A204.1 (cell line): ENCODE results near the gene COL5A1.

Experiments
- FAIRE-seq: peaks from 2 replicates; lab custom pipeline; 2012; peaks lifted over from hg19 to GRCh38; lab: Jason Lieb, UNC

The COL5A1 gene

DNA sequence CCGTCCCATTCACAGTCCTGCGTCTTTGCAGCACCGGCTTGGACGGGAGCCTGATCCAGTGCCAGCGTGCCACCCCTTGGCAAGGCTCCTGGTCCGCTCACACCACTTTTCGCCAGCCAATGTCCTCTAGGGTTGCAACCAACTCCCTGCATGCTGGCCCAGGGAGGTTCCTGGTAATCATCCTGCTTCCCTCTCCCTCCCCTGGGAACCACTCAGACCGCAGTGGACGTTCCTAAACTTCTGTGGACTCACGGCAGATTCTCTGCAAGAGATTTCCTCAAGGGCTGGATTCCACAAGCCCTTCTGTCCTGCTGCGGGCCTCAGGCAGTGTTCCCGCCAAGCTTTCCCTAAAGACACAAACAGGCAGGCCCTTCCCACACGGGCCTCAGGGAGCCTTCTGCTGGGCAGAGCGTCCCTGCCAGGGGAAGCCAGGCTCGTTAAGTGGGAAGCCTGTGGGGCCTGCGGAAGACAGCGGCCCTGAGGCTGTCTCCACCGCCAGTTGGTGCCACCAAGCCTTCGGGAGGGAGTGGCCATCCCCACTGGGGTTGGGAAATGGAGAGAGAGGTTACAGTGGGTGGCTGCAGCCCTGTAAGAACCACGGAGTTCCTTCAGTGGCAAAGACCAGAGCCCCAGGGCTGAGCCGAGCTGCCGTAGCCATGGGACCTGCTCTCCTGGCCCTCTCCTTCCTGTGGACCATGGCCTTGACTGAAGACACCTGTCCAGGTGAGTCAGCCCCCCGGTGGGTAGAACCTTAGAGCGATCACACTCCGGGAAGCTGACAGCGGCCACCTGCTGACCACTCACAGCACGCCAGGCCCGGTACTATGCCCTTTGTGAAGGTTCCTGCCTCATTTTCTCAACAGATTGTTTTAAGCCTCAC is 222.6 kb downstream of the COL5A1 start:
- FAIRE-seq, result no peak

DNA sequence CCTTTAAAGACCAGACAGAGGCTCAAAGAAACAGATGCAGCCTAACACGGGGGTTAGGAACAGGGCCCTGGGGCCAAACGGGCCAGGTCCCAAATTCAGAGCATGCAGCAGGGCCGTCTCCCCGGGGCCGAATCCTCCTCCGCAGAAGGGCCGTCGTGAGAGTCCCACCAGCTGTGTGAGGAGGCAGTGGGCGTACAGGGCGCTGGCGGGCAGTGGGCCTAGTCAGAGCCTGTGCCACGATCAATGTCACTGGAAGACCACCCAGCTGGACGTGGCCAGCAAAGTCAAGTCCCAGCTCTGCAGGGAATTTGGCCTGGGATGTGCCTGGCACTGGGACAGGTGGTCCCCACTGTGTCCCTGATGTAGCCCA is 223.2 kb downstream of the COL5A1 start:
- FAIRE-seq, result no peak

DNA sequence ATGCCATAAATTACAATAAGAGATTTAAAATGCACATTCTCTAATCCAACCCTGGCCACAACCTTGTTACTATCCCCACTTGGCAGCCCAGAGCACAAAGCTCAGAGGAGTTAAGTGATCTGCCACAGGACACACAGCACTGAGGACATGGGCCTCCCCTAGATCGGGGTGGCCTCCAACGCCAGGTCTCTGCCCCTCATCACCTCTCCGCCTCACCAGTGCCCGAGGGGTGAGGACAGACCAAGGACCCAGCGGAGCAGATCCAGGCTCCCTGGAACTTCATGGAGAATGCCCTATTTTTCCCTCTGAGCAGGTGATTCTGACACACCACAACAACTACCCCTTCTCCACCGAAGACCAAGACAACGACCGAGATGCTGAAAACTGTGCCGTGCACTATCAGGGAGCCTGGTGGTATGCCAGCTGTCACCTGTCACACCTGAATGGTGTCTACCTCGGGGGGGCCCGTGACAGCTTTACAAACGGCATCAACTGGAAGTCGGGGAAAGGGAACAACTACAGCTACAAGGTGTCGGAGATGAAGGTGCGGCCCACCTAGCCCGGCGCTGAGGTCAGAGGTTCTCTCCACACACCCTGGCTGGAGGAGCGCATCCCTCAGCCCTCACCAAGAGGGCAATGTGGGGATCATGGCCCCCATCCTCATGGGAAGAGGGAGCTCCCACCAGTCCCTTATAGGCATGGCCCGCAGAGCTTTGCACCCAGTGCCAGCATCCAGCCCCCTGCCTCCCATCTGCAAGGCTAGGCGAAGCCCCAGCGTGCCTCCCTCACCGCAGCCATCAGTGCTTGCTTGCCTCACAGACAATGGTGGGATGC is 226.5 kb downstream of the COL5A1 start:
- FAIRE-seq, result no peak

DNA sequence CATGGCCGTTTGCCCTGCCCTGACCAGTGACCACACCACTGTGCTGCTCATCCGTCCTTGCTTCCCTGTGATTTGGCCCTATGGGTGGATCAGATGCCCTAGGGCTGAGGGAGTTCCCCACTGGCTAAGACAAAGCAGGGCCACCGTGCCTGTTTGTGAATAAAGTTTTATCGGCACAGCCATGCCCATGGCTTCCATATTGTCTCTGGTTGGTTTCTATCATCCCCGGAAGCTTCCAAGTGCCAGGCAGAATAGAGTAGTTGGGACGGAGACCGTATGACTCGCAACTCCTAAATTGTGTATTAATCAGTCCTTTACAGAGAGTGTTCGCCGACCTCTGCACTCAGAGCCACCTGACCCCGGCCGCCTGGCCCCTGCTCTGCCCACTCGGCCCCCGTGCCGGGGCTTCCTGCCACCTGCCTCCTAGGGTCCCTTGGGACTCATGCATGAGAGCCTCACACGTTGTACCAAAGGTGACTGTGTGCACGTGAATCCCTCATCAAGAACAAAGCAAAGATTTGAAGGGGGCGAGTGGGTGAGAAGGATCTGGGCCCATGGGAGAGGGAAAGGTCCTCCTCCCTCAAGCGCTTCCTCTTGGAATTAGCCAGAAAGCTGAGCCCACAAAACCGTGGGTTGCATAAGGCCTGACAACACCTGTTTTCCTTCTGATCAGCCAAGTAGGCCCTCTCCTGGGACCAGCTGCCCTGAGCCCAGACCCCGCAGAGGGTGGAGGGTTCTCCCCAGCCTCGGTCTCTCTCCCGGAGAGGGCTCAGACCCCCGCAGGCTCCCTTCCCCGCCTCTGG is 227.3 kb downstream of the COL5A1 start:
- FAIRE-seq, result no peak

DNA sequence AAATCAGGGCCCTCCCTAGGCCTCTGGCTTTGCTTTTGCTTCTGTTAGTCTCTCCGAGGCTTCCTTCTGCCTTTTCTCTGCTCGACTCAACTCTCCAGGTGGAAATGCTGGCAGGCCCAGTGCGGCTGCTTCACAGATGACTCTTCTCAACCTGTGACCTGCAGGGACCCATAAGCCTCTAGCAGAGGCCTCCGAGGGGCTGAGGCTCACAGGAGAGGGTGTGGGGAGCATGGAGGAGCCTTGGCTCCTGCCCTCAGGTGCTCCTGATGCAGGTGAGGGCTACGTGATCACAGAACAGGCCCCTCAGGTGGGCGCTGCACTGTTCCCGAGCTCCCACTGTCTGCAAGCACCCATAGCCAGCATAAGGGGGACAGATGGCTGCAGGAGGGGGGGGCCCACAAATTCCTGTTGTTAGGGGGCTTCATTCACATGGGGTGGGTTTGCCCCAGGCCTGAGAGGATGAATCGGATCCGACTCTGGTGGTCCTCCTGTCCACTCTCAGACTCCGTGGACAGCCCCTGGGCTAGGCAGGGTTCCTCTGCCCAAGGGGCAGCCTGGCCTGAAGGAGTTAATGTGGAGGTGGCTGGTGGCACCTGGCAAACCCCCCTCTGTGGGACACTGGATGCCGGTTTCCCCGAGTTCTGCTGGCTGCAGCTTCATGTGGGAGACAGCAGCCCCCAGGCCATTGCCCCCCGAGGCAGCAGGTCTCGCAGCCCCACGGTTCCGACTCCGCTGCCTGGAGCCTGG is 228.1 kb downstream of the COL5A1 start:
- FAIRE-seq, result no peak

DNA sequence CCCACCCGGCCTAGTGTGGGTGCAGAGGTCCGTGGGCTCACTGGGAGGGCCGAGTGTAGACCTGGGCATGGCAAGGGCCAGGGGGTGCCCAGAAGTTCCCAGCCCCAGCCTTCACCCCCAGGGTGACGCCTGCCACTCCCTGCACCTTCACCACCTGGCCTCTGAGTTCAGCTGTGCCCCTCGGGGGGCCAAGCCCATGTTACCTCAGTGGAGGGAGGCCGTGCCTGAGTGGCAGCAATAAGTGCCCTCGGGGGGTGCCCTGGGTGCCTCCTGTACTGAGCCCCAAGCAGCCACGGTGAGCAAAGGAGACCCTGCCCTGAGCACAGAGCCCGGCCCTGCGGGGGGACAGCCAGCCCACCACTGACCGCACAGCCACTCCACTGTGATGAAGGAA is 228.7 kb downstream of the COL5A1 start:
- no peak for FAIRE-seq

DNA sequence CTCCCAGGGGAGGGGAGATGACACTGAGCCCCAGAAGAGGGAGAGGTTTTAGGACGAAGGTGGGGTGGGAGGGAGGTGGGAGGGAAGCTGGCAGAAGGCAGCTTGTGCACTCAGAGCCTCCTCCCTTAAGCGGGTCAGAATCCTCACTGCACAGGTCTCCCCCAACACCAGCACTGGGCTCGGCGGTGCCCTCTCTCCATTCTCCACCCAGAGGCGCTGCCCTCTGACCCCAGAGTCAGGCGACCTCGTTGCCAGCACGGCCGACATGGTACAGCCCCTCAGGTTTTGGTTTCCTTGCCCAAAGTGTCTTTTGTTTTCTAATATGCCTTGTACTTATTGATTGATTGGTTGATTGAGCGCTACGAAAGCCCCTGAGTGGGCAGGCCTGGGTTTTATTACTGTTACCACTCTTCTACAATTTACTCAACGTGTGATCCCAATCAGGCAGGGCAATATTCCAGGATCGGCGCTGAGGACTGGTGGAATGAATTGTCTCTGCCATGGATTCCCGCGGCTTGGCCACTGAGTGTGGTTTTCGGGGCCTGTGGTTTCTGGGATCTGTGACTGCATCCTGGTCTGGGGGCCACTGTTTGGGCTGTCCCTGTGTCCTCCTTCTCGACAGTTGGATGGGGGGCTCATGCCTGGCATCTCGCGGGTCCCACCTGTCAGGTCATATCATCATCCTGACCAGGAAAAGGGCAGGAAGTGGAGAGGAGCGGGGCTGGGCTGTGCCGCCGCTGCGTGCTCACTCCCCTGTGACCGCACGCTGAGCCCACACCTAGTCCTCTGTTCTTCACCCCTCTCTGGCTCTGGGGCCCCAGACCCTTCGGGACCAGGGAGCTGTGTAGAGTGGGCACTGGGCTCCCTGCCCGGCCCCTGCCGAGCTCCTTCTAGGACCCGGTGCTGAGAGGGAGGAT is 229.4 kb downstream of the COL5A1 start:
- FAIRE-seq, result no peak

DNA sequence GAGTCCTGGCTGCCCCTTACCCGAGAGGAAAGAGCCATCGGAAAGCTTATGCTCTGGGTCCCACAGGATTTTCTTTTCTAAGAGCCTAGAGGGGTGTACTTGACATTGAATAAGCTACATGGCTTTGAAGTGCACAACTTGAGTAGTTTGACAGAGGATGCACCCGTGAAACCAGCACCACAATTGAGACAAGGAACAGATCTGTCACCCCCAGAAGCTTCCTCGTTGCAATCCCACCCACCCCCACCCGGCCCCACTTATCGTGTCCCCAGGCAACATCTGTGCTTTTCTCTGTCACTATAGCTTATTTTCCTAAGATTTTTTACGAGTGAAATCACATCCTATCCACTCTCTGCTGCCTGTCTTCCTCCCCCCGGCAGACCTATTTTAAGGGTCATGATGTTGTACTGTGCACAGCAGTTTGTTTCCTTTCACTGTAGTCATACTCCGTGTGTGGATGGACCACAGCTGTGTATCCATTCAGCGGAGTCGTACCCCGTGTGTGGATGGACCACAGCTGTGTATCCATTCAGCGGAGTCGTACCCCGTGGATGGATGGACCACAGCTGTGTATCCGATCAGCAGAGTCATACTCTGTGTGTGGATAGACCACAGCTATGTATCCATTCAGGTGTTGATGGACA is 230.2 kb downstream of the COL5A1 start:
- no peak for FAIRE-seq

DNA sequence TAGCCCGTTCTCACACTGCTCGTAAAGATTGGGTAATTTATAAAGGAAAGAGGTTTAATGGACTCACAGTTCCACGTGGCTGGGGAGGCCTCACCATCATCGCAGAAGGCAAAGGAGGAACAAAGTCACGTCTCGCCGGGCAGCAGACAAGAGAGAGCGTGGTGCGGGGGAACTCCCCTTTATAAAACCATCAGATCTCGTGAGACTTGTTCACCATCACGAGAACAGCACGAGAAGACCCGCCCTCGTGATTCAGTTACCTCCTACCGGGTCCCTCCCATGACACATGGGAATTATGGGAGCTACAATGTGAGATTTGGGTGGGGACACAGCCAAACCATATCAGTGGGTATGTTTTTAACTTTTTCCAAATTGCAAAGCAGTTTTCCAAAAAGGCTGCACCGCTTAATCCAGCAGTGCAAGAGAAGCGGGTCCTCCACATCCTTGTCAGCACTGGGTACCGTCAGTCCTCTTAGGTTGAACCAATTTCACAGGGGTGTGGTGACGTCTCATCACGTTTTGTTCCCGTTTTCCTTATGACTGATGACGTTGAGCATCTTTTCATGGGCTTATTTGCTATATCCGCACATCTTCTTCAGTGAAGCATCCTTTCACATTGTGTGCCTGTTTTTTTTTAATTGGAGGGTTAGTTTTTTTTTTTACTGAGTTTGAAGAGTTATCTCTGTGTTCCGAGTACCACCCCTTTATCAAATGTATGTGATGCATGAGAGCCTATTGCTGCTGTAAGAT is 231.1 kb downstream of the COL5A1 start:
- no peak for FAIRE-seq

DNA sequence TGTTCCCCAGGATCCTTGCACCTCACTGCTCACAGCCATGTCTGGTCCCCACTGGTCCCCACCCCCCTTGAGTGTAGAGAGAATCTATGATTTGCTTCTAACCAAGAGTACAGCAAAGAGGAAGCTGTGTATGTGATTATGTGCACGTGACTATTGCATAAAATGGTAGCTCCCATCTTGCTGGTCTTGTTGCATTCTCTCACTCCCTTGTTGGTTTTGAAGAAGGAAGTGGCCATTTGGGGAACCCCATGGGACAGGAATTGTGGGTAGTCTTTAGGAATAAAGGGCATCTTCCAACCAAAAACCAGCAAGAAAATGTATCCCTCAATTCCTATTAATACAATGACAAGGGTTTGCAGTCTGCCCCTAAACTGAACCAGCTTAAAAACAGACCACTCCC is 233.8 kb downstream of the COL5A1 start:
- FAIRE-seq, result no peak

DNA sequence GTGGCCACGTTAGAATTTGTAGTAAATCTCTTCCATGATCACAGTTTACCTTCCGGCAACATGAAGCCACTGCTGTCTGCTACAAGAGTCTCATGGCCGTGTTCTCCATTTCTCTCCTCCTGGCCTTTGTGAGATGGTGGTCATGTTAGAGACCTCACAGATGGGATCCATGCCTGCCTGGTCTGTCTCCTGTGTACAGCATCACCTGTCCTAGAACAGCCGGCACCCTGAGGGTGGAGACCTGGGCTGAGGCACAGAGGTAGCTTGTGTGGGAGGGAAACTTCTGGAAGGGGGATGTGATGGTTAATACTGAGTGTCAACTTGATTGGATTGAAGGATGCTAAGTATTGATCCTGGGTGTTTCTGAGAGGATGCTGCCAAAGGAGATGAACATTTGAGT is 235.9 kb downstream of the COL5A1 start:
- no peak for FAIRE-seq

DNA sequence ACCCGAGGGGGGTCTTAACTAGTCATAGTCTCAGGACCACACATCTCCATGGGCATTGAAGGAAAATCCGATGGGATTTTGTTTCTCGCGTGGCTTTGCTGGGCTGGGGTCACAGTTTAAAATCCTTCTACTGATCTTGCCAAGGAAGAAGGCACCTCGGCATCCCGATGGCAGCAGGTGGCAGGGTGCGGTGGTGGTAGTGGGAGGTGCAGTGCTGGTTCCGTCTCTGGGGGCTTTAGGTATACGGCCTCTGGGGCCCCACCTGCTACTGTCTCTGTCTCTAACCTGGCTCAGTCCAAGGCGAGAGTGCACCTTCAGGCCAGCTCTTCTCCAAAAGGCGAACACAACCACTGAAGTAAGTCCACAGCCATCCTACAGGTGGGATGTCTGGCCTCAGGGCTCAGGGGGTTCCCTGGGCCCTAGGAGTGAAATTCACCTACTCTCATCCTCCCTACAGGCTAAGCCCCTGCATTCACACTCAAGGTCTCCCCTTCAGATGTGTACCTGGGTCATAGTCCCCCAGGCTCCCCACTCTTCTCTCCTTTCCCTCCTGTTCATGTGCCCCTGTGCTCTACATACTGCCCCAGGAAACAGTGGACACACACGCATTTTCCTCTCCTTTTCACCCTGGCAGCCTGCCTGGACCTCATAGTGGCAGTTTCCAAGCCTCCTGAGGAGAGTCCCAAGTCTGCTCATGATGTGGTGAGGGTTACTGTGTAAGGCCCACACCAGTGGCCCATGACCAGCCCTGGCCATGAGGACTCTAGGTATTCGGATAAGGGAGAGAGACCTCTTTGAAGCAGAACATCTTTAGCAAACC is 238.3 kb downstream of the COL5A1 start:
- FAIRE-seq, result no peak

DNA sequence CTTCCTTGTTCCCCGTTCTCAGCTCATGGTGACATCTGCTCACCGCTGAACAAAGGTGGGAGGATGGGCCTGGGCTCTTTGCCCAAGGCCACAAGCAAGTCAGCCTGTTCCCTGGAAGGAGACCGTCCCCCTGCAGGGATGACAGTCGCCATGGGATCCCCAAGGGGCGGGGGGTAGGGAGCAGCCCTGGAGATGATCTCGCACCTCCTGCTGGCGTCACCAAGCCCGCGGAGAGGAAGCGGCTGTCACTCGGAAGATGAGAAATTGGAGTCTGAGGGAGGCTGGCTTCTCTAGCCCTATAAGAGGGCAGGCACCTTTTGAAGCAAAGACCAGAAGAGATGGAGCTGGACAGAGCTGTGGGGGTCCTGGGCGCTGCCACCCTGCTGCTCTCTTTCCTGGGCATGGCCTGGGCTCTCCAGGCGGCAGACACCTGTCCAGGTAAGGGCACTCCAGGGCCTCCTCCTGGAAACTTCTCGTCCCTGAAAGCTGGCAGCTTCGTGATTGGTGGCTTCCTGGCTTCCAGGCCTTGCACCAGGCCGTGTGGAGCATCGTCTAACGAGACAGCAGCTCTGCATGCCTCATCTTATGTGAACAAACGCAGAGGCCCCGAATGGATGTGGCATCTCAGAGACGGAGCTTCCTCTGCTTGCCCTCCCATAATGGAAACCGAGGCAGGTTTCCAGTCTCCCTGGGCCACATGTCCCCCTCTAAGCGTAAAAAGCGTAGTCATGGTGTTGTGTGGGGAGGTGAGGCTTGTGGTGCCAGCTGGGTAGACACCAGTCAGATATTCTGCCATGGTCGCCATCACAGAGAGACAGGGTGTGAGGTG is 239.1 kb downstream of the COL5A1 start, which contains the start of gene FCN2:
FCN2 (plus strand) TSS at position 327 of the 829 bp plus-strand sequence; CDS start at position 339, 12 bp downstream.
- FAIRE-seq, result no peak

DNA sequence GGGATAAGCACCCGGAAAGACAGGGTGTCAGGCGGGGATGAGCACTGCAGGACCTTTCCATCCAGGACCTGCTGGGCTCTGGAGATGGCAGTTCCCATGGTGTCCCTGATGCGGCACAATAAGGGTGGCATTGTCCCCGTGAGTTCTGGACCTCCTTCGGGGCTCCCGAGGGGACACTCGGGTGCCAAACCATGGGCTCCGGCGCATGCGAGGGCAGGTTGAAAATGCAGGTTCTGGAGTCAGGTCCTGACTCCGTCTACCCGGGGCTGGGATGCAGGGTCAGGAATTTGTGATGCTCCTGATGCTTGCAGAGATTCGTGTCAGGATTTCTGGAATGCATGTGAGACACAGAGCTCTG is 239.7 kb downstream of the COL5A1 start:
- FAIRE-seq, result no peak

DNA sequence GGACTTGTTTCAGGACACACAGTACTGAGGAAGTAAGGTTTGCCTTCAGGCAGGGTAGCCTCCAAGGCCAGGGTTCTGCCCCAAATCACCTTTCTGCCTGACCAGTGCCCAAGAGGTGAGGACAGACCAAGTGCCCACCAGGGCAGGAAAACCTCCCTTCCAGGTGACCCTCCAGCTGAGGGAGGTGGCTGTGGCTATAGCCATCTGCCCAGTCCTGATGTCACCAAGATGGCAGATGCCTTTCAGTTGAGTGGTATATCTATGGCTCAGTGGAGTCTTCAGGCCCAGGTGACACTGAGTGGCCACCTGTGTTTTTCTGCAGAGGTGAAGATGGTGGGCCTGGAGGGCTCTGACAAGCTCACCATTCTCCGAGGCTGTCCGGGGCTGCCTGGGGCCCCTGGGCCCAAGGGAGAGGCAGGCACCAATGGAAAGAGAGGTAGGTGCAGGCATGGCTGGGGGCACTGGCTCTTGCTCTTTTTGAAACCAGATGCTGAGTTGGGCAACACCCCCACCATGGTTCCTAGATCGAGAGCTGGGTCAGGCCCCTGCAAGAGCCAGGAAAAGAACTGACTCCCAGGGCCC is 240.7 kb downstream of the COL5A1 start:
- no peak for FAIRE-seq

DNA sequence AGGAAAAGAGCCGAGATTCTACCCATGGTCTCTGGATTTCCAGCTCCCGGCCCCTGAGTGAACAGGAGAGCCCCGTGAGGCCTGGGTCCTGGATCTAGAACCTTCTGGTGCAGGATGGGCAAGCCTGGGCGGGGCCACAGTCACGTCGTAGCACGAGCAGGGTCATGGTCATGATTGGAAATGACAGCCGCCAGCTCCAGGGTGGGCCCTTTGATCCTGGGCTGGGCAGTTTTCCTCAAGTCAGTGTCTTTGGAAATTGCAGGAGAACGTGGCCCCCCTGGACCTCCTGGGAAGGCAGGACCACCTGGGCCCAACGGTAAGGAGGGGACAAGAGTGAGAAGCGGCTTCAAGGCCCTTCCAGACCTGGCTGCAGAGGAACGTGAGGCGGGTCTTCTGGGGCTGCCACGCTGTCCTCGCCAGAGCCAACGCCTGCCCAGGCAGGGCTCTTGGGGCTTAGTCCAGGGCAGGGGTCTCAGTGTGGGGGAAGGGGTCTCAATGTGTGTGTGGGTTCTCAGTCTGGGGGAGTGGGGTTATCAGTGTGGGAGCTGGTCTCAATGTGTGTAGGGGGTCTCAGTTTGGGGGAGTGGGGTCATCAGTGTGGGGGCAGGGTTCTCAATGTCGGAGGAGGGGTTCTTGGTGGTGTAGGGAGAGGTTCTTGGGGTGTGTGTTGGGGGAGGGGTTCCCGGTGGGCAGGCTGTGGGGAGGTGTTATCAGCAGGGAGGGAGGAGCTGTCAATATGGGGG is 241.6 kb downstream of the COL5A1 start:
- FAIRE-seq, result no peak

DNA sequence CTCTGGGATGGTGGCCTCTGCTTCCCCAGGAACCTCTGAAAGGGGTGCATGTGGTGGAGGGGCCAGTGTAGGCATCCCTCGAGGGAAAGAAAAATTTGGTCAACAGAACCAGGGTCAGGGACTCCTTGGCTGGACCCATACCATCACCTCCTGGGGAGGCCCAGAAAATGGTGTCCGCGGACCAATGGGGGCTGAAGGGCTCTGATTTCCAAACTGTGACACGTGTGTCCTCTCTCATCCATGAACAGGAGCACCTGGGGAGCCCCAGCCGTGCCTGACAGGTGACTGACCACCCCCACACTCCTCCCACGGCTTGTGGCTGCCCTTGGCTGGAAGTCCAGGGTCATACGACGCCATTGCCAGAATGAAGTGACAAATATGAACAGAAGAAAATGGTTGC is 242.9 kb downstream of the COL5A1 start:
- FAIRE-seq, result no peak
